Fibroblast of pulmonary artery (primary cell): ENCODE measurements around the gene B3GNT3.
A peak's percentile ranks its signal among the peaks of the same experiment; 100 is the strongest.

Experiments used
- DNase-seq: peaks from one replicate; pipeline ENCODE4 v3.0.0-alpha.2; 2010; ENCODE audit warnings: low read depth
- H3K4me3 ChIP-seq: replicated peaks from 2 replicates; pipeline ENCODE4 v1.5.1; 2011; ENCODE audit warnings: low read depth, mild to moderate bottlenecking, control low read depth, low read length, moderate library complexity
- TF ChIP-seq, protein P1 (sequence below): IDR thresholded peaks from 2 replicates; pipeline ENCODE4 v1.5.1; 2011; ENCODE audit warnings: mild to moderate bottlenecking, control low read depth, low read length, inconsistent platforms; ENCODE audit errors: missing control alignments

B3GNT3 gene

DNA sequence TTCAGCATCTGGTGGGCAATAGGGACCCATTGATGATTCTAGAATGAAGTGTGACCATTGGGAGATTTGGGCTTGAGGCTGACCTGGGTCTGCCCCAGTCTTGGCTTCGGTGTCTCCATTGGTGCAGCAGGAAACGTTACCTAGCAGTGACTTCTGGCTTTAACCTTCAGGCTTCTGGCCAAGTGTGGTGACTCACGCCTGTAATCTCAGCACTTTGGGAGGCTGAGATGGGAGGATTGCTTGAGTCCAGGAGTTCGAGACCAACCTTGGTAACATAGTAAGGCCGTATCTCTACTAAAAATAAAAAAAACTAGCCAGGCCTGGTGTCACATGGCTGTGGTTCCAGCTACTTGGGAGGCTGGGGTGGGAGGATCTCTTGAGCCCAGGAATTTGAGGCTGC, 36.4 kb upstream of the B3GNT3 start:
- H3K4me3 ChIP-seq: no peak overlapping the region
- DNase-seq: no peak
- TF ChIP-seq, protein P1, sequence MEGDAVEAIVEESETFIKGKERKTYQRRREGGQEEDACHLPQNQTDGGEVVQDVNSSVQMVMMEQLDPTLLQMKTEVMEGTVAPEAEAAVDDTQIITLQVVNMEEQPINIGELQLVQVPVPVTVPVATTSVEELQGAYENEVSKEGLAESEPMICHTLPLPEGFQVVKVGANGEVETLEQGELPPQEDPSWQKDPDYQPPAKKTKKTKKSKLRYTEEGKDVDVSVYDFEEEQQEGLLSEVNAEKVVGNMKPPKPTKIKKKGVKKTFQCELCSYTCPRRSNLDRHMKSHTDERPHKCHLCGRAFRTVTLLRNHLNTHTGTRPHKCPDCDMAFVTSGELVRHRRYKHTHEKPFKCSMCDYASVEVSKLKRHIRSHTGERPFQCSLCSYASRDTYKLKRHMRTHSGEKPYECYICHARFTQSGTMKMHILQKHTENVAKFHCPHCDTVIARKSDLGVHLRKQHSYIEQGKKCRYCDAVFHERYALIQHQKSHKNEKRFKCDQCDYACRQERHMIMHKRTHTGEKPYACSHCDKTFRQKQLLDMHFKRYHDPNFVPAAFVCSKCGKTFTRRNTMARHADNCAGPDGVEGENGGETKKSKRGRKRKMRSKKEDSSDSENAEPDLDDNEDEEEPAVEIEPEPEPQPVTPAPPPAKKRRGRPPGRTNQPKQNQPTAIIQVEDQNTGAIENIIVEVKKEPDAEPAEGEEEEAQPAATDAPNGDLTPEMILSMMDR: no peak

DNA sequence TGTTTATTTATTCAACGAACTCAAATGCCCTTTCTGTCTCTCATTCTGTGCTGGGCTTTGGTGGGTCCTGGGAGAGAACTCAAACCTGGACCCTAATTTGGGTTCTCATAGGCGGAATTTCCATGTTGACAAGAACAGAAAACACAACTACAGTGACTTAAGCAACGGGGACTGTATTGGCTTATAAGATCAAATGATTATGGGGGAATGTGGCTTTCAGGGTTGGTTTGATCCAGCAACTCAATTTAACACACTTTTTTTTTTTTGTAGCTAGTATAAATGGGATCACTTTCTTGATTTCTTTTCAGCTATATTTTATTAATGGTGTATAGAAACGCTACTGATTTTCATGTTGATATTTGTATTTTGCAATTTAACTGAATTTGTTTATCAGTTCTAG, 33.8 kb upstream of the B3GNT3 start:
- no peak overlapping the region for H3K4me3 ChIP-seq
- DNase-seq: no peak
- TF ChIP-seq, protein P1: no peak

DNA sequence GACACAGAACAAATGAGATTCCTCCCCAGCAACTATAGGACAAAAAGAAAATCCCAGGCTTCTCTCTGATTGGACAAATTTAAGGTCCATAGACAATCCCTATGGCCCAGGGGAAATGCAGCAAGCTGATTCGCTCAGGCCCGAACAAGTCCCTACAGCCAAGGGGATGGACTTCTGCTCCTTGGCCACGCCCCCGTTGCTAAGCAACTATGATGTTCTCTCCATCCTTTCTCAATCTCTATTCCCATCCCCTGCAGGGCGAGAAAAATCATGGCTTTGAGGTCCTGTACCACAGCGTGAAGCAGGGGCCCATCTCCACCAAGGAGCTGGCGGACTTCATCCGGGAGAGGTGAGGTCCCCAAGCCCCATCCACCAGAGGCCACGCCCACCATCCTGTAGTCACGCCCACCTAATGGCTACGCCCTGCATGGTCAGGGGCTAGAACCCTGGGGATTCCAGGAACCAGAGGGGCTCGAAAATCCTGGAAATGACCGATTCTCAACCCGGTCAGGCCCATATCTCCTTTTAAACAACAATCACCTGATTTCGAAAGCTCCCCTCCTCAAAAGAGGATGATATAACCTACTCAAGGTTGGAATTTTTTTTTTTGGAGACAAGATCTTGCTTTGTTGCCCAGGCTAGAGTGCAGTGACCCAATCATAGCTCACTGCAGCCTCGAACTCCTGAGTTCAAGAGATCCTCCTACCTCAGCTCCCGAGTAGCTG, 32.3 kb upstream of the B3GNT3 start:
- TF ChIP-seq, protein P1: no peak
- H3K4me3 ChIP-seq: no peak overlapping the region

DNA sequence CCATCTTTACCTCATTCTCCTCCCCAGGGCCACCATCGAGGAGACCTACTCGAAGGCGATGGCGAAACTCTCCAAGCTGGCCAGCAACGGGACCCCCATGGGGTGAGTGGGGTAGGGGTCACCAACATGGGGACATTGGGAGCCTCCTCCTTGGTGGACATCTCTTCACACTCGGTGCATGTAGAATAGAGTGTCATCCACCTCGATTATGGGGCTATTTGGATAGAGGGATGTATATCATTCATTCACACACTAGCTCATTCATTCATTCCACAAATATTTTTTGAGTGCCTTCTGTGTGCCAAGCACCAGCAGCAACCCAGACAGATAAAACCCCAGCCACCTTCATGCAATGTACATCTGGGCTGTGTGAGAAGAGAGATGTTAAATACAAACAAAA, 30.6 kb upstream of the B3GNT3 start:
- H3K4me3 ChIP-seq: no peak overlapping the region
- TF ChIP-seq, protein P1: no peak
- DNase-seq: no peak

More for the DNA sequence above, 32.3 kb upstream of the B3GNT3 start:
- peak; percentile 67 for DNase-seq

DNA sequence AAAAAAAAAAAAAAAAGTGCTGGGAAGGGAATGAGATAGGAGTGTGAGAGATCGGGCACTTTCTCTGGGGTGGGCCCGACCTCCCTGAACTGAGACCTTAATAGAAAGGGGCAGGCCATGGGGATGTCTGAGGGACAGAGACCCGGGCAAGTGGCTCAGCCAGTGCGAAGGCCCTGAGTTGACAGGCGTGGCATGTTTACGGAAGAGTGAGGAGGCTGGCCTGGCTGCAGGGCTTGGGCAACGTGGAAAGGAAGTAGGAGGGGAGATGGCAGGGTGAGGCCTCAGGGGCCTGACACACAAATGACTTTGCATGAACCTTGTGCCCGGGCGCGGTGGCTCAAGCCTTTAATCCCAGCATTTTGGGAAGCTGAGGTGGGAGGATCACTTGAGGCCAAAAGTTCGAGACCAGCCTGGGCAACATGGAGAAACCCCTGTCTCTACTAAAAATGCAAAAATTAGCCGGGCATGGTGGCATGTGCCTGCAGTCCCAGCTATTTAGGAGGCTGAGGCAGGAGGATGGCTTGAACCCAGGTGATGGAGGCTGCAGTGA, 29.8 kb upstream of the B3GNT3 start:
- no peak for DNase-seq
- TF ChIP-seq, protein P1: no peak

DNA sequence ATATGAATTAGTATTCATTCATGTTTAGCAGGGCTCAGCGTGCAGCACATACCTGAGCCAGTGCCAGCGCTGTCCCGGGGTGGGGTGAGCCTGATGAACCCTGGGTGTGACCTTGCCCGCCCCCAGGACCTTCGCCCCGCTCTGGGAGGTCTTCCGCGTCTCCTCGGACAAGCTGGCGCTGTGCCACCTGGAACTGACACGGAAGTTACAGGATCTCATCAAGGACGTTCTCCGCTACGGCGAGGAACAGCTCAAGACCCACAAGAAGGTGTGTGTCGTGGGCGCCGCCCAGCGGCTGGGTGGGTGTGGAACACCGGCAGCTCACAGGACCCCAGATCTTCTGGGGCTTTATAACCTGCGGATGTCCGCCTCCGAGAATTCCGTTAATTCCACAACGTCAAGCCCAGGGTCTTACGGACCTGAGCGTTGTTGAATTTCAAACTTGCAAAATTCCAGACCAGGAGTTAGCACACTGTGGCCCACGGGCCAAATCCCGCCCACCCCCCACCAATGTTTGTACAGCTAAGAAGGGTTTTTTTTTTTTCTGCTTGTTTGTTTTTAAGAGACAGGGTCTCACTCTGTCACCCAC, 28.3 kb upstream of the B3GNT3 start:
- peak overlapping the region; percentile 27 for H3K4me3 ChIP-seq
- TF ChIP-seq, protein P1: peak; percentile 99
- peak; percentile 90 for DNase-seq

More for the DNA sequence above, 29.8 kb upstream of the B3GNT3 start:
- no peak overlapping the region for H3K4me3 ChIP-seq
